ENCODE results near the gene ZNF618.

Gene ZNF618

GRCh38 chr9:113882181-113882580 lies 6.1 kb downstream of the ZNF618 start:
- TF ChIP-seq, protein P1, sequence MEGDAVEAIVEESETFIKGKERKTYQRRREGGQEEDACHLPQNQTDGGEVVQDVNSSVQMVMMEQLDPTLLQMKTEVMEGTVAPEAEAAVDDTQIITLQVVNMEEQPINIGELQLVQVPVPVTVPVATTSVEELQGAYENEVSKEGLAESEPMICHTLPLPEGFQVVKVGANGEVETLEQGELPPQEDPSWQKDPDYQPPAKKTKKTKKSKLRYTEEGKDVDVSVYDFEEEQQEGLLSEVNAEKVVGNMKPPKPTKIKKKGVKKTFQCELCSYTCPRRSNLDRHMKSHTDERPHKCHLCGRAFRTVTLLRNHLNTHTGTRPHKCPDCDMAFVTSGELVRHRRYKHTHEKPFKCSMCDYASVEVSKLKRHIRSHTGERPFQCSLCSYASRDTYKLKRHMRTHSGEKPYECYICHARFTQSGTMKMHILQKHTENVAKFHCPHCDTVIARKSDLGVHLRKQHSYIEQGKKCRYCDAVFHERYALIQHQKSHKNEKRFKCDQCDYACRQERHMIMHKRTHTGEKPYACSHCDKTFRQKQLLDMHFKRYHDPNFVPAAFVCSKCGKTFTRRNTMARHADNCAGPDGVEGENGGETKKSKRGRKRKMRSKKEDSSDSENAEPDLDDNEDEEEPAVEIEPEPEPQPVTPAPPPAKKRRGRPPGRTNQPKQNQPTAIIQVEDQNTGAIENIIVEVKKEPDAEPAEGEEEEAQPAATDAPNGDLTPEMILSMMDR (conservative IDR thresholded peaks at IDR 0.05) = no peak
- no peak overlapping the region for H3K27ac ChIP-seq

DNA sequence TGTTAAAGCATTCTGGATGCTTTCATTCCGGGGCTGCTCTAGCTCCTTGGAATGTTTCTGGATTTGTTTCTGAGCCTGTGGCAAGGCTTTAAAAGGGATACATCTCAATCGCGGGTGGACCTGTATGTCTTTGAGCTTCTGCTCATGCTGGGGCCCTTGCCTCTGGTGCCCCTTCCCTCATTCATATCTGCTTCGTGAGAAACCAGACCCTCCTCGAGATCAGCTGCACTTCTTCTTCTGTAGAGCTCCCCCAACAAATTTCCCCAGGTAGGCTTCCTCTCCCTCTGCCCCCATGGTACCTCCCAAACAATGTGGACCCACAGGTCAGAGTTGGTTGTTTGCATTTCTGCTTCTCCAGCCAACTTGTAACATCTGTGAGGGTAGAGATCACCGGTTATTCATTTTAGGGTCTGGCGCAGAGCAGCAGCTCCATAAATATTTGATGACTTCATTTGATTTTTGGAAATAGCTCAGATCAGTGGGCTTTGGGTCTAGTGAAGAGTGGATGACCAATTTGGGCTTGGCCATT lies 6.6 kb downstream of the ZNF618 start:
- H3K27ac ChIP-seq = no peak overlapping the region
- TF ChIP-seq, protein P1 (conservative IDR thresholded peaks at IDR 0.05) = no peak

- TF ChIP-seq, protein P1 (conservative IDR thresholded peaks at IDR 0.05) = no peak
- no peak overlapping the region; the same call in 1 of the 2 replicates for H3K27ac ChIP-seq
Observed at GRCh38 chr9:113885183-113886025, 9.3 kb downstream of the ZNF618 start.

- H3K27ac ChIP-seq = no peak overlapping the region; the same call in 1 of the 2 replicates
- TF ChIP-seq, protein P1 (conservative IDR thresholded peaks at IDR 0.05) = no peak
Observed at GRCh38 chr9:113886026-113886369, 9.9 kb downstream of the ZNF618 start.

GRCh38 chr9:113886466-113886865 lies 10.4 kb downstream of the ZNF618 start:
- H3K27ac ChIP-seq = no peak overlapping the region; the same call in 1 of the 2 replicates
- TF ChIP-seq, protein P1 (conservative IDR thresholded peaks at IDR 0.05) = no peak

- no peak overlapping the region for H3K27ac ChIP-seq
- TF ChIP-seq, protein P1 (conservative IDR thresholded peaks at IDR 0.05) = no peak
Observed at GRCh38 chr9:113886933-113887332, 10.8 kb downstream of the ZNF618 start.

DNA sequence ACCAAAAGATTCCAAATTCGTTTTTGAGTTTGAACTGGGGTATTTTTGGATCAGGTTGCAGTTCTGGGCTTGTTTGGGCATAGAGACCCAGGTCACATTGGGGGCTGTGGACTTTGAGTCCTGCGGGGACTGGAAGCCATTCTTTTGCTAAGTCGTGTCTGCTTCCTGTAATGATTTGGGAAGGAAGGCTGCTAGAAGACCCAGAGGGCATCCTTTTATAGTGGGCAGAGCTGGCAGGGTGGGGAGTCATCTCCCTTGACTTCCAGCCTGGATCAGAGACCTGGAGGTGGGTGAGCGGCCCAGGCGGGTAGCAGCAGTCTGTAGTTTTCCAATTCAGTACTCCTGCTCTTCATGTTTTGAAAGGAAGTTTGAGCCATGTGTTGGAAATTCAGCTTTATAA lies 11.3 kb downstream of the ZNF618 start:
- no peak overlapping the region for H3K27ac ChIP-seq
- TF ChIP-seq, protein P1 (conservative IDR thresholded peaks at IDR 0.05) = no peak
